T-helper 2 cell (primary cell): ENCODE measurements around the gene PIP5K1B.
A peak's percentile ranks its signal among the peaks of the same experiment; 100 is the strongest.
"Not testable (repeated sequence)": the region's sequence is repeated elsewhere in the genome, so short reads cannot be mapped to it uniquely, and the experiment has no call there.

Experiments
- DNase-seq, 5 experiments: peaks; one replicate each; pipeline versions ENCODE4 v3.0.0 to v3.0.0-alpha.2; 2012 to 2022

The PIP5K1B gene

GRCh38 chr9:68966496-68966944 lies 261.5 kb downstream of the PIP5K1B start:
- no peak for DNase-seq

- no peak for DNase-seq
Observed at GRCh38 chr9:68967800-68968199, 262.8 kb downstream of the PIP5K1B start.

- no peak for DNase-seq
Observed at GRCh38 chr9:68969538-68969937, 264.5 kb downstream of the PIP5K1B start.

- DNase-seq = no peak
Observed at GRCh38 chr9:68970151-68970550, 265.1 kb downstream of the PIP5K1B start.

- no peak for DNase-seq
Observed at GRCh38 chr9:68973619-68974018, 268.6 kb downstream of the PIP5K1B start.

- peak in 1 of 5 experiments; percentile 94 for DNase-seq
Observed at GRCh38 chr9:68974431-68974830, 269.4 kb downstream of the PIP5K1B start.

- DNase-seq = no peak
Observed at GRCh38 chr9:68974901-68975300, 269.9 kb downstream of the PIP5K1B start.

GRCh38 chr9:68975365-68976043 lies 270.5 kb downstream of the PIP5K1B start:
- DNase-seq = no peak

- DNase-seq = no peak
Observed at GRCh38 chr9:68978066-68978465, 273.0 kb downstream of the PIP5K1B start.

- no peak for DNase-seq
Observed at GRCh38 chr9:68978501-68978900, 273.5 kb downstream of the PIP5K1B start.

GRCh38 chr9:68979538-68980314 lies 274.7 kb downstream of the PIP5K1B start:
- DNase-seq = peak in 1 of 5 experiments; percentile 83

GRCh38 chr9:68980341-68980914 lies 275.4 kb downstream of the PIP5K1B start:
- no peak for DNase-seq

- DNase-seq = peak in 1 of 5 experiments; percentile 66
Observed at GRCh38 chr9:68981789-68982188, 276.7 kb downstream of the PIP5K1B start.

- DNase-seq = no peak
Observed at GRCh38 chr9:68983008-68983411, 278.0 kb downstream of the PIP5K1B start.

GRCh38 chr9:68983522-68984424 lies 278.7 kb downstream of the PIP5K1B start:
- no peak for DNase-seq

GRCh38 chr9:68986949-68987348 lies 281.9 kb downstream of the PIP5K1B start:
- DNase-seq = not testable (repeated sequence)

GRCh38 chr9:68991457-68991856 lies 286.4 kb downstream of the PIP5K1B start:
- no peak for DNase-seq

GRCh38 chr9:68995776-68996175 lies 290.7 kb downstream of the PIP5K1B start:
- DNase-seq = peak in 1 of 5 experiments; percentile 42

- no peak for DNase-seq
Observed at GRCh38 chr9:68996462-68996861, 291.4 kb downstream of the PIP5K1B start.

GRCh38 chr9:68997666-68998065 lies 292.6 kb downstream of the PIP5K1B start:
- DNase-seq = no peak

- DNase-seq = no peak
Observed at GRCh38 chr9:68998385-68998784, 293.3 kb downstream of the PIP5K1B start.

- no peak for DNase-seq
Observed at GRCh38 chr9:68998812-68999211, 293.8 kb downstream of the PIP5K1B start.
